K562 (cell line): Measurements from ENCODE around the gene IL23A. TPM values are rescaled to one million over a fixed set of nuclear protein-coding genes. Genes with fewer than 3 reads are reported as not detected.

Experiments
- CBX2 ChIP-seq: fragments of 200-600 bp; sonication (generic); IDR thresholded peaks from one replicate; pipeline ENCODE4 v1.6.1; 2012; ENCODE audit warnings: mild to moderate bottlenecking, low read length, inconsistent platforms; ENCODE audit not compliant: insufficient read depth, poor library complexity, severe bottlenecking
- ELF1 ChIP-seq: fragments of 200-800 bp; sonication (Bioruptor generic); IDR thresholded peaks from 2 replicates; pipeline ENCODE4 v1.6.1; 2016; ENCODE audit warnings: missing genetic modification characterization, missing compliant biosample characterization
- ELF2 ChIP-seq: fragments of 250-450 bp; sonication (Bioruptor Pico); IDR thresholded peaks from 2 replicates; pipeline ENCODE4 v1.5.0; 2021; ENCODE audit warnings: mild to moderate bottlenecking
- EP400 ChIP-seq: fragments of 450-650 bp; IDR thresholded peaks from 2 replicates; pipeline ENCODE4 v1.6.1; 2017; ENCODE audit warnings: antibody characterized with exemption, mild to moderate bottlenecking, moderate library complexity
- ERF ChIP-seq: fragments of 450-650 bp; formaldehyde crosslinking; IDR thresholded peaks from 2 replicates; pipeline ENCODE4 v1.4.0; 2020; ENCODE audit warnings: mild to moderate bottlenecking, mixed read lengths
- JUN ChIP-seq, 2 experiments: sonication (generic) in 1 of 2; formaldehyde crosslinking in 1 of 2; IDR thresholded peaks; 2 replicates each; pipeline versions ENCODE4 v1.6.1 to v1.8.0; 2012 to 2022; ENCODE audit warnings: borderline replicate concordance in 2 of 2, mild to moderate bottlenecking in 2 of 2, improper control_type of control experiment in 1 of 2, low read depth in 1 of 2, low read length in 1 of 2, missing genetic modification reagents in 1 of 2
- NCOA4 ChIP-seq: fragments of 450-650 bp; IDR thresholded peaks from 2 replicates; pipeline ENCODE4 v1.6.1; 2018; ENCODE audit warnings: mild to moderate bottlenecking; ENCODE audit not compliant: partially characterized antibody
- RHOXF2B ChIP-seq: fragments of 250-450 bp; sonication (Bioruptor Pico); conservative IDR thresholded peaks from 2 replicates; pipeline ENCODE4 v1.5.1; 2021
- SMARCA5 ChIP-seq: fragments of 450-650 bp; IDR thresholded peaks from 2 replicates; pipeline ENCODE4 v1.6.1; 2016
- SP1 ChIP-seq: sonication (generic); formaldehyde crosslinking; IDR thresholded peaks from 2 replicates; pipeline ENCODE4 v1.8.1; 2022; ENCODE audit warnings: mild to moderate bottlenecking, missing genetic modification reagents
- SREBF2 ChIP-seq: sonication (generic); formaldehyde crosslinking; IDR thresholded peaks from 2 replicates; pipeline ENCODE4 v1.4.0; 2020; ENCODE audit warnings: mild to moderate bottlenecking, missing genetic modification reagents
- TSC22D4 ChIP-seq: fragments of 450-650 bp; IDR thresholded peaks from 2 replicates; pipeline ENCODE4 v1.6.1; 2016; ENCODE audit warnings: missing genetic modification characterization, missing biosample characterization, control low read depth
- ZNF134 ChIP-seq: fragments of 250-450 bp; sonication (Bioruptor Pico); conservative IDR thresholded peaks from 2 replicates; pipeline ENCODE4 v1.4.0; 2020
- ZNF224 ChIP-seq: sonication (generic); formaldehyde crosslinking; IDR thresholded peaks from 2 replicates; pipeline ENCODE4 v1.8.0; 2022; ENCODE audit warnings: mild to moderate bottlenecking, missing genetic modification reagents
- ZNF644 ChIP-seq: fragments of 200-800 bp; sonication (Bioruptor generic); IDR thresholded peaks from 2 replicates; pipeline ENCODE4 v1.6.1; 2016; ENCODE audit warnings: low read depth, missing genetic modification characterization, missing compliant biosample characterization
- polyA plus RNA-seq, 8 experiments: library from polyadenylated mRNA; depleted of rRNA in 4 of 8; stranded (reverse) in 5 of 8; unstranded in 3 of 8; fragments of >200 nt; fragmentation: Nextera tagmentation in 2 of 8; fragmentation: Illumina TruSeq in 1 of 8; extraction: Ambion mirVana in 2 of 8; extraction: Trizol in 1 of 8; gene quantifications; 2 replicates each; pipeline versions ENCODE4 v1.2.1 to v1.2.3, GENCODE V29; 2011 to 2014; ENCODE audit warnings: inconsistent platforms in 1 of 8, missing spikeins in 1 of 8
- total RNA-seq, 7 experiments: library from RNA; depleted of rRNA in 6 of 7; stranded (reverse); fragments of >200 nt in 6 of 7; fragmentation: Illumina TruSeq in 2 of 7; extraction: Trizol in 2 of 7; gene quantifications; 2 replicates each; pipeline versions ENCODE4 v1.2.1 to v1.2.3, GENCODE V29; 2011 to 2021; ENCODE audit warnings: low replicate concordance in 1 of 7
- TF ChIP-seq, protein P1 (sequence below): fragments of 450-650 bp; IDR thresholded peaks from 2 replicates; pipeline ENCODE4 v1.6.1; 2016; ENCODE audit warnings: borderline replicate concordance
- TF ChIP-seq, protein P2 (sequence below): sonication (generic); formaldehyde crosslinking; IDR thresholded peaks from 2 replicates; pipeline ENCODE4 v1.8.0; 2022; ENCODE audit warnings: missing genetic modification reagents, mild to moderate bottlenecking, borderline replicate concordance
- TF ChIP-seq, protein P3 (sequence below): fragments of 450-650 bp; formaldehyde crosslinking; IDR thresholded peaks from 2 replicates; pipeline ENCODE4 v1.4.0; 2022; ENCODE audit warnings: missing genetic modification characterization
- TF ChIP-seq, protein P4 (sequence below), 2 experiments: IDR thresholded peaks; 2 replicates each; pipeline ENCODE4 v1.6.1; 2011; ENCODE audit warnings: borderline replicate concordance in 1 of 2, control low read depth in 1 of 2, low read depth in 1 of 2, low read length in 1 of 2, mild to moderate bottlenecking in 1 of 2, mixed read lengths in 1 of 2, moderate library complexity in 1 of 2; ENCODE audit not compliant: insufficient read depth in 1 of 2, insufficient read length in 1 of 2, poor library complexity in 1 of 2, severe bottlenecking in 1 of 2; ENCODE audit errors: extremely low read depth in 1 of 2
- TF ChIP-seq, protein P5 (sequence below): sonication (generic); formaldehyde crosslinking; IDR thresholded peaks from 2 replicates; pipeline ENCODE4 v1.8.1; 2023; ENCODE audit warnings: mild to moderate bottlenecking, missing genetic modification reagents

Gene IL23A
- total and polyA plus RNA-seq, 9 of the 15 experiments (the other 6 are each of a cell fraction or from before 2014, with no cell fraction given), result 4.4 to 37.2 (median 9.6) TPM

DNA sequence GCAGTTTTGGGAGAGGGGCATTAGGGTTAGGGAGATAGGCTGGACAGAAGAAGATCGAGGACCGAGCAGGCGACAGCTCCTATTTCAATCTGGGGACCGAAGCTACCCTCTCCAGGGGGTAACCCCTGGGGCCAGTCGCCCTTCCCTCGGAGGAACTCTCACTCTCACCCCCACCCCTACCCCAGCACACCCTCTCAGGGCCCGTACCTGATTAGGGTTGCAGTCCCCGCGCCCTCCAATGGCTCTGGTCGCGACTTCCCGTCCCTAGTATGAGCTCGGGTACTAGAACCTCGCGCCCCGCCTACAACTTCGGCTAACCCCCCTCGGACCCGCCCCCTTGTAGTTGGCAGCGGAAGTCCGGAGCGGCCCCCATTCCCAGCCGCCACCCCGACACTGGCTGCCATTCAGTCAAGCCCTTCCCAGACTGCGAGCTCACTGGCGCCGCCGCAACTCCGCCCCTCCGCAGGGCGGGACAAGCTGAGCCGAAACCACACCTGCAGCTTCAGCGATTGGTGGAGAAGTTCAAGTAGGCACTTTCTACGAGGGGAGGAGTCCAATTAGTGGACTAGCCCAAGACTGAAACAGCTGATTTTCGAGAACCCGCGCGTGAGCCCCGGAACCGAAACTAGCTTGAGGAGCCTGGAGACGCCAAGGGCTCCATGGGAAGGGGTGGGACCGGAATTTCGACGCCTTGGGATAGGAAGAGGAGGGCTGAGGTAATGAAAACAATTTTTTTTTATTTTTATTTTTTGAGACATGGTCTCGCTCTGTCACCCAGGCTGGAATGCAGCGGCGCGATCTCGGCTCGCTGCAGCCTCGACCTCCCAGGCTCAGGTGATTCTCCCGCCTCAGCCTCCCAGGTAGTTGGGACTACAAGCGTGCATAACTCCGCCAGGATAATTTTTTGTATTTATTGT is 21.4 kb downstream of the IL23A start, which contains the start of gene STAT2 (continued):
- TF ChIP-seq, protein P1, sequence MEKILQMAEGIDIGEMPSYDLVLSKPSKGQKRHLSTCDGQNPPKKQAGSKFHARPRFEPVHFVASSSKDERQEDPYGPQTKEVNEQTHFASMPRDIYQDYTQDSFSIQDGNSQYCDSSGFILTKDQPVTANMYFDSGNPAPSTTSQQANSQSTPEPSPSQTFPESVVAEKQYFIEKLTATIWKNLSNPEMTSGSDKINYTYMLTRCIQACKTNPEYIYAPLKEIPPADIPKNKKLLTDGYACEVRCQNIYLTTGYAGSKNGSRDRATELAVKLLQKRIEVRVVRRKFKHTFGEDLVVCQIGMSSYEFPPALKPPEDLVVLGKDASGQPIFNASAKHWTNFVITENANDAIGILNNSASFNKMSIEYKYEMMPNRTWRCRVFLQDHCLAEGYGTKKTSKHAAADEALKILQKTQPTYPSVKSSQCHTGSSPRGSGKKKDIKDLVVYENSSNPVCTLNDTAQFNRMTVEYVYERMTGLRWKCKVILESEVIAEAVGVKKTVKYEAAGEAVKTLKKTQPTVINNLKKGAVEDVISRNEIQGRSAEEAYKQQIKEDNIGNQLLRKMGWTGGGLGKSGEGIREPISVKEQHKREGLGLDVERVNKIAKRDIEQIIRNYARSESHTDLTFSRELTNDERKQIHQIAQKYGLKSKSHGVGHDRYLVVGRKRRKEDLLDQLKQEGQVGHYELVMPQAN, result peak; percentile 59; the same call in 1 of the 2 replicates
- TF ChIP-seq ZNF134 (CRISPR knock-in tag) (peak; percentile 97), ZNF644 (tag) (no peak), JUN (IDR thresholded peaks at IDR 0.05; ENCODE audit: borderline replicate concordance, low read depth, low read length) (no peak), JUN (CRISPR knock-in tag; IDR thresholded peaks at IDR 0.05; ENCODE audit: borderline replicate concordance) (no peak), ZNF224 (no peak), ELF2 (no peak), TSC22D4 (tag) (no peak), NCOA4 (no peak), ERF (CRISPR knock-in tag) (no peak), SMARCA5 (no peak), ELF1 (tag) (peak; percentile 84), EP400 (peak; percentile 61), SP1 (peak; percentile 98), SREBF2 (no peak), RHOXF2B (CRISPR knock-in tag) (no peak), CBX2 (no peak)
- TF ChIP-seq, protein P2, sequence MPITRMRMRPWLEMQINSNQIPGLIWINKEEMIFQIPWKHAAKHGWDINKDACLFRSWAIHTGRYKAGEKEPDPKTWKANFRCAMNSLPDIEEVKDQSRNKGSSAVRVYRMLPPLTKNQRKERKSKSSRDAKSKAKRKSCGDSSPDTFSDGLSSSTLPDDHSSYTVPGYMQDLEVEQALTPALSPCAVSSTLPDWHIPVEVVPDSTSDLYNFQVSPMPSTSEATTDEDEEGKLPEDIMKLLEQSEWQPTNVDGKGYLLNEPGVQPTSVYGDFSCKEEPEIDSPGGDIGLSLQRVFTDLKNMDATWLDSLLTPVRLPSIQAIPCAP (CRISPR knock-in tag), result no peak
- TF ChIP-seq, protein P3, sequence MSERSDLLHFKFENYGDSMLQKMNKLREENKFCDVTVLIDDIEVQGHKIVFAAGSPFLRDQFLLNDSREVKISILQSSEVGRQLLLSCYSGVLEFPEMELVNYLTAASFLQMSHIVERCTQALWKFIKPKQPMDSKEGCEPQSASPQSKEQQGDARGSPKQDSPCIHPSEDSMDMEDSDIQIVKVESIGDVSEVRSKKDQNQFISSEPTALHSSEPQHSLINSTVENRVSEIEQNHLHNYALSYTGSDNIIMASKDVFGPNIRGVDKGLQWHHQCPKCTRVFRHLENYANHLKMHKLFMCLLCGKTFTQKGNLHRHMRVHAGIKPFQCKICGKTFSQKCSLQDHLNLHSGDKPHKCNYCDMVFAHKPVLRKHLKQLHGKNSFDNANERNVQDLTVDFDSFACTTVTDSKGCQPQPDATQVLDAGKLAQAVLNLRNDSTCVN (CRISPR knock-in tag), result no peak
- TF ChIP-seq, protein P4, sequence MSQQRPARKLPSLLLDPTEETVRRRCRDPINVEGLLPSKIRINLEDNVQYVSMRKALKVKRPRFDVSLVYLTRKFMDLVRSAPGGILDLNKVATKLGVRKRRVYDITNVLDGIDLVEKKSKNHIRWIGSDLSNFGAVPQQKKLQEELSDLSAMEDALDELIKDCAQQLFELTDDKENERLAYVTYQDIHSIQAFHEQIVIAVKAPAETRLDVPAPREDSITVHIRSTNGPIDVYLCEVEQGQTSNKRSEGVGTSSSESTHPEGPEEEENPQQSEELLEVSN (IDR thresholded peaks at IDR 0.05; ENCODE audit: borderline replicate concordance in 1 of 2, extremely low read depth in 1 of 2, insufficient read depth in 1 of 2, insufficient read length in 1 of 2, low read depth in 1 of 2, low read length in 1 of 2, poor library complexity in 1 of 2, severe bottlenecking in 1 of 2), result peak; percentile 39 to 88
- TF ChIP-seq, protein P5, sequence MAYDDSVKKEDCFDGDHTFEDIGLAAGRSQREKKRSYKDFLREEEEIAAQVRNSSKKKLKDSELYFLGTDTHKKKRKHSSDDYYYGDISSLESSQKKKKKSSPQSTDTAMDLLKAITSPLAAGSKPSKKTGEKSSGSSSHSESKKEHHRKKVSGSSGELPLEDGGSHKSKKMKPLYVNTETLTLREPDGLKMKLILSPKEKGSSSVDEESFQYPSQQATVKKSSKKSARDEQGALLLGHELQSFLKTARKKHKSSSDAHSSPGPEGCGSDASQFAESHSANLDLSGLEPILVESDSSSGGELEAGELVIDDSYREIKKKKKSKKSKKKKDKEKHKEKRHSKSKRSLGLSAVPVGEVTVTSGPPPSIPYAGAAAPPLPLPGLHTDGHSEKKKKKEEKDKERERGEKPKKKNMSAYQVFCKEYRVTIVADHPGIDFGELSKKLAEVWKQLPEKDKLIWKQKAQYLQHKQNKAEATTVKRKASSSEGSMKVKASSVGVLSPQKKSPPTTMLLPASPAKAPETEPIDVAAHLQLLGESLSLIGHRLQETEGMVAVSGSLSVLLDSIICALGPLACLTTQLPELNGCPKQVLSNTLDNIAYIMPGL, result no peak
